Body of pancreas (tissue), 4 donors: ENCODE data around the gene WDR55.

ENCODE experiments used
- POLR2A ChIP-seq, 3 donors: fragments of 450-650 bp; IDR thresholded peaks; one replicate each; pipeline ENCODE4 v1.6.1; 2016; ENCODE audit warnings: antibody characterized with exemption in 3 of 3, mild to moderate bottlenecking in 2 of 3
- TF ChIP-seq, protein P1 (sequence below), 7 experiments: fragments of 450-650 bp in 4 of 7; fragments of 200-600 bp in 3 of 7; sonication (generic) in 3 of 7; IDR thresholded peaks; one replicate each; pipeline ENCODE4 v1.5.1; 2016 to 2019; ENCODE audit warnings: antibody characterized with exemption in 7 of 7

DNA sequence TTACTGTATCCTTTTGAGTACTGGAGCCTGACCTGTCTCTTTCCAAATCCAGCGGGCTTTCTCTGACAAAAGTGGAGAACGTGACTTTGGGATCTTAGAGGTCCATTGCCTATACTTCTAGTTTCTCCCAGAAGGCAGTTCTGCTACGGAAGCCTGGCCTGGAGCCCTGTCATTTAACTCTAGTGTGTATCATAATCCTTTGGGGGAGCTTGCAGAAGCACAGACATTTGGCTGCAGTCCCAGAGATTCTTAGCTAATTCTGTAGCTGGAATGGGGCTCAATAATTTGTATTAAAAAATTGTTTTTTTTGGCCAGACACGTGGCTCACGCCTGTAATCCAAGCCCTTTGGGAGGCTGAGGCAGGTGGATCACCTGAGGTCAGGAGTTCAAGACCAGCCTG lies 29.6 kb downstream of the WDR55 start:
- TF ChIP-seq, protein P1, sequence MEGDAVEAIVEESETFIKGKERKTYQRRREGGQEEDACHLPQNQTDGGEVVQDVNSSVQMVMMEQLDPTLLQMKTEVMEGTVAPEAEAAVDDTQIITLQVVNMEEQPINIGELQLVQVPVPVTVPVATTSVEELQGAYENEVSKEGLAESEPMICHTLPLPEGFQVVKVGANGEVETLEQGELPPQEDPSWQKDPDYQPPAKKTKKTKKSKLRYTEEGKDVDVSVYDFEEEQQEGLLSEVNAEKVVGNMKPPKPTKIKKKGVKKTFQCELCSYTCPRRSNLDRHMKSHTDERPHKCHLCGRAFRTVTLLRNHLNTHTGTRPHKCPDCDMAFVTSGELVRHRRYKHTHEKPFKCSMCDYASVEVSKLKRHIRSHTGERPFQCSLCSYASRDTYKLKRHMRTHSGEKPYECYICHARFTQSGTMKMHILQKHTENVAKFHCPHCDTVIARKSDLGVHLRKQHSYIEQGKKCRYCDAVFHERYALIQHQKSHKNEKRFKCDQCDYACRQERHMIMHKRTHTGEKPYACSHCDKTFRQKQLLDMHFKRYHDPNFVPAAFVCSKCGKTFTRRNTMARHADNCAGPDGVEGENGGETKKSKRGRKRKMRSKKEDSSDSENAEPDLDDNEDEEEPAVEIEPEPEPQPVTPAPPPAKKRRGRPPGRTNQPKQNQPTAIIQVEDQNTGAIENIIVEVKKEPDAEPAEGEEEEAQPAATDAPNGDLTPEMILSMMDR (IDR thresholded peaks at IDR 0.05) = no peak
- TF ChIP-seq POLR2A (IDR thresholded peaks at IDR 0.05) = no peak
